Neural cell (in vitro differentiated cells): ENCODE data around the gene NFIB. TPM values are rescaled to one million over a fixed set of nuclear protein-coding genes. Genes with fewer than 3 reads are reported as not detected.

ENCODE experiments used
- H2AFZ ChIP-seq: fragments of 200-600, 300-800 bp; sonication (generic), shearing (Covaris generic); 2 replicates; pipeline ENCODE4 v1.6.0; 2014; ENCODE audit warnings: low read depth, mild to moderate bottlenecking, antibody characterized with exemption, low read length, moderate library complexity
- H3F3A ChIP-seq: fragments of 200-600 bp; shearing (Covaris generic); 2 replicates; pipeline ENCODE4 v1.6.1; 2016; ENCODE audit warnings: mild to moderate bottlenecking, moderate library complexity, mixed read lengths, antibody characterized with exemption, low read length; ENCODE audit not compliant: insufficient read depth, poor library complexity, severe bottlenecking
- H3K27ac ChIP-seq: fragments of 200-600, 300-800 bp; sonication (generic), shearing (Covaris generic); 2 replicates; pipeline ENCODE4 v1.5.1; 2014; ENCODE audit warnings: mild to moderate bottlenecking, low read length, moderate library complexity
- H3K27me3 ChIP-seq: fragments of 300-800, 200-600 bp; sonication (generic), shearing (Covaris generic); 2 replicates; pipeline ENCODE4 v1.6.0; 2014; ENCODE audit warnings: mild to moderate bottlenecking, low read depth, low read length, moderate library complexity; ENCODE audit not compliant: insufficient read depth
- H3K36me3 ChIP-seq: fragments of 300-800, 200-600 bp; sonication (generic), shearing (Covaris generic); 2 replicates; pipeline ENCODE4 v1.5.1; 2014; ENCODE audit warnings: mild to moderate bottlenecking, antibody characterized with exemption, low read length, moderate library complexity; ENCODE audit not compliant: insufficient read depth
- H3K4me2 ChIP-seq: fragments of 300-800, 200-600 bp; sonication (generic), shearing (Covaris generic); 2 replicates; pipeline ENCODE4 v1.6.0; 2014; ENCODE audit warnings: mild to moderate bottlenecking, low read length
- H3K4me3 ChIP-seq: fragments of 300-800, 200-600 bp; sonication (generic), shearing (Covaris generic); 2 replicates; pipeline ENCODE4 v1.5.1; 2014; ENCODE audit warnings: mild to moderate bottlenecking, low read length, moderate library complexity
- H3K79me2 ChIP-seq: fragments of 200-600 bp; shearing (Covaris generic); replicated peaks from 2 replicates; pipeline ENCODE4 v1.6.0; 2014; ENCODE audit warnings: mild to moderate bottlenecking, low read length, moderate library complexity; ENCODE audit not compliant: insufficient read depth
- H3K9ac ChIP-seq: fragments of 300-800, 200-600 bp; sonication (generic), shearing (Covaris generic); 2 replicates; pipeline ENCODE4 v1.6.1; 2016; ENCODE audit warnings: mild to moderate bottlenecking, low read length, mixed read lengths
- H3K9me2 ChIP-seq: fragments of 200-600 bp; shearing (Covaris generic); 2 replicates; pipeline ENCODE4 v1.6.1; 2016; ENCODE audit warnings: mild to moderate bottlenecking, low read length, mixed read lengths; ENCODE audit not compliant: insufficient read depth
- H3K9me3 ChIP-seq: fragments of 200-600, 300-800 bp; sonication (generic), shearing (Covaris generic); 2 replicates; pipeline ENCODE4 v1.6.1; 2016; ENCODE audit warnings: mild to moderate bottlenecking, mixed run types, low read length, moderate library complexity, mixed read lengths
- H4K20me1 ChIP-seq: fragments of 200-600 bp; shearing (Covaris generic); 2 replicates; pipeline ENCODE4 v1.6.1; 2016; ENCODE audit warnings: mild to moderate bottlenecking, mixed run types; ENCODE audit not compliant: insufficient read depth
- CTCF ChIP-seq: fragments of 450-650 bp; IDR thresholded peaks from 2 replicates; pipeline ENCODE4 v1.5.1; 2014; ENCODE audit warnings: antibody characterized with exemption, mild to moderate bottlenecking, moderate library complexity; ENCODE audit not compliant: poor library complexity, severe bottlenecking
- EP300 ChIP-seq: fragments of 450-650 bp; conservative IDR thresholded peaks from 2 replicates; pipeline ENCODE4 v1.6.1; 2014; ENCODE audit warnings: antibody characterized with exemption, mild to moderate bottlenecking, moderate library complexity; ENCODE audit not compliant: poor library complexity, severe bottlenecking
- EZH2 ChIP-seq: fragments of 200-600, 300-800 bp; shearing (Covaris generic), sonication (generic); IDR thresholded peaks from 2 replicates; pipeline ENCODE4 v1.6.1; 2014; ENCODE audit warnings: antibody characterized with exemption, low read length, borderline replicate concordance, mild to moderate bottlenecking; ENCODE audit not compliant: insufficient read depth, poor library complexity, severe bottlenecking
- MXI1 ChIP-seq: fragments of 450-650 bp; conservative IDR thresholded peaks from 2 replicates; pipeline ENCODE4 v1.6.1; 2014; ENCODE audit warnings: antibody characterized with exemption, mild to moderate bottlenecking; ENCODE audit not compliant: poor library complexity, severe bottlenecking
- POLR2AphosphoS5 ChIP-seq: IDR thresholded peaks from 2 replicates; pipeline ENCODE4 v1.6.1; 2012
- RAD21 ChIP-seq: fragments of 450-650 bp; conservative IDR thresholded peaks from 2 replicates; pipeline ENCODE4 v1.6.1; 2014; ENCODE audit warnings: antibody characterized with exemption, mild to moderate bottlenecking, moderate library complexity
- REST ChIP-seq: IDR thresholded peaks from 2 replicates; pipeline ENCODE4 v1.6.1; 2012; ENCODE audit warnings: borderline replicate concordance
- SMC3 ChIP-seq: fragments of 450-650 bp; conservative IDR thresholded peaks from 2 replicates; pipeline ENCODE4 v1.6.1; 2014; ENCODE audit warnings: antibody characterized with exemption, mild to moderate bottlenecking, moderate library complexity; ENCODE audit not compliant: poor library complexity
- polyA plus RNA-seq: library from polyadenylated mRNA; depleted of rRNA; stranded (reverse); fragments of >200 nt; gene quantifications from 2 replicates; pipeline ENCODE4 v1.2.3, GENCODE V29; 2014

The NFIB gene
- polyA plus RNA-seq, 1 donor from 2014 or later: 0.73 TPM

- Histone ChIP-seq H3F3A (no peaks in the 10 kb centered on the region), H3K27me3 (no peaks in the 10 kb centered on the region), H4K20me1 (no peaks in the 10 kb centered on the region), H3K9me3 (no peaks in the 10 kb centered on the region), H3K36me3 (no peaks in the 10 kb centered on the region), H3K27ac (no peak overlapping the region), H3K9ac (no peak overlapping the region), H3K9me2 (no peaks in the 10 kb centered on the region), H2AFZ (no peak overlapping the region), H3K4me3 (no peak overlapping the region), H3K4me2 (no peak overlapping the region), H3K79me2 (no peaks in the 10 kb centered on the region)
- TF ChIP-seq MXI1 (no peak), SMC3 (no peak), POLR2AphosphoS5 (no peak), EP300 (no peak), REST (no peak), RAD21 (no peak)
These were observed 32.7 kb downstream of the NFIB start for GRCh38 chr9:14281136-14281795.

- Histone ChIP-seq H2AFZ (no peak overlapping the region), H4K20me1 (no peaks in the 10 kb centered on the region), H3K27ac (no peak overlapping the region), H3K9ac (no peak overlapping the region), H3K9me2 (no peaks in the 10 kb centered on the region), H3K9me3 (no peaks in the 10 kb centered on the region), H3K79me2 (no peaks in the 10 kb centered on the region), H3K36me3 (no peaks in the 10 kb centered on the region), H3F3A (no peaks in the 10 kb centered on the region), H3K4me3 (no peak overlapping the region), H3K27me3 (no peaks in the 10 kb centered on the region), H3K4me2 (no peak overlapping the region)
- TF ChIP-seq CTCF (no peak), POLR2AphosphoS5 (no peak), REST (no peak), SMC3 (no peak), EZH2 (no peak), EP300 (no peak), RAD21 (no peak)
These were observed 34.3 kb downstream of the NFIB start for GRCh38 chr9:14279671-14280070.
